ENCODE measurements around the gene BCO2.

DNA sequence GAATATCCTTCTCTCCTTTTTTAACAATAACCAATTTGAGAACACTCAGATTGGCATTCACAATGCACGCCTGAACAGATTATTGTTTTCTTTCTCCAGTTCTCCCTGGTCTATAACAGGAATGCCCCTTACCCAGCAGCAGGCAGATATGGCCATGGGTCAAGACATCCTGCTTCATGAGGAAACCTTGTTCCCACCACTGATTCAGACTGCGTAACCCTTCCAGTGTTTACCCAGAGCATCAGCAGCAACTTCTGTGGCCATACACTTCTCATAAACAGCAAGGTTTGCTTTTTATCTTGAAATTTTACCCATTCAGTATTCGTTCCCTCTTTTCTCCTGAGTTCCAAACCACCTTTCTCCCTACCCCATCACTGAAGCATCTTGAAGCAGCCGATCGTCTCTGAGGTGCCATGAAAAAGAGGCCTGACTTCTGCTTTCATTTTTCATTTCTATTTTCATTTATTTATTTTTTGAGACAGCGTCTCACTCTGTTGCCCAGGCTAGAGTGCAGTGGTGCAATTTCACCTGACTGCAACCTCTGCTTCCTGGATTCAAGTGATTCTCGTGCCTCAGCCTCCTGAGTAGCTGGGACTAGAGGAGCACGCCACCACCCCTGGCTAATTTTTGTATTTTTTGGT lies 60.6 kb downstream of the BCO2 start:
- TF ChIP-seq CTCF (IDR thresholded peaks at IDR 0.05) (no peak), POLR2AphosphoS5 (IDR thresholded peaks at IDR 0.05) (no peak), POLR2A (IDR thresholded peaks at IDR 0.05) (no peak), EP300 (IDR thresholded peaks at IDR 0.05) (no peak)
